Fibroblast of villous mesenchyme (primary cell): ENCODE measurements around the gene PDK3. TPM values are rescaled to one million over a fixed set of nuclear protein-coding genes. Genes with fewer than 3 reads are reported as not detected.

Experiments used
- small RNA-seq: library from RNA; depleted of rRNA; stranded (forward); fragments of <200 nt; gene quantifications from one replicate; pipeline ENCODE3, GENCODE V24; 2012
- total RNA-seq: library from RNA; depleted of rRNA; stranded (reverse); fragments of >200 nt; gene quantifications from 2 replicates; pipeline ENCODE4 v1.2.3, GENCODE V29; 2012

The PDK3 gene
- total RNA-seq, 1 donor, result 3.9 TPM

Small RNA genes lying within 50 kb of the gene (small RNA-seq; reads per million reads assigned to genes)
- gene SNRPEP9, result not detected

Other genes starting within 250 kb of the PDK3 start
- under 0.01 TPM in 1 of 2 replicates, not detected in the other for gene SUPT20HL2, start 151.2 kb upstream of the PDK3 start, total RNA-seq
- gene SUPT20HL1, start 104.6 kb upstream of the PDK3 start, total RNA-seq, result not detected in 2 replicates
- gene PCYT1B, start 182.1 kb downstream of the PDK3 start, total RNA-seq, result 0.64 and 0.86 TPM in 2 replicates
- 11.9 and 13.8 TPM in 2 replicates for gene POLA1, start 228.6 kb downstream of the PDK3 start, total RNA-seq